Panc1 (cell line): ENCODE data around the gene UCK1. TPM values are rescaled to one million over a fixed set of nuclear protein-coding genes. Genes with fewer than 3 reads are reported as not detected.

Experiments used
- ATAC-seq: fragments of 200-7000 bp; cut with Tn5 transposase; 2 replicates; pipeline ENCODE4 v1.9.1; 2020; ENCODE audit warnings: mild to moderate bottlenecking, moderate library complexity
- BruUV-seq: library from RNA; stranded (reverse); fragments of 400-500 nt; replicated peaks from 2 replicates; lab custom pipeline; 2021; lab: Mats Ljungman, UMichigan
- CTCF ChIA-PET: fragments of 300-600 bp; sonication (Branson Sonifier 250); formaldehyde crosslinking; loops from one replicate; lab custom pipeline; 2022; ENCODE audit warnings: antibody characterized with exemption; lab: Charles Lee
- POLR2A ChIA-PET: fragments of 300-600 bp; sonication (Branson Sonifier 250); formaldehyde crosslinking; loops from one replicate; lab custom pipeline; 2022; ENCODE audit warnings: antibody characterized with exemption; lab: Charles Lee
- DNase-seq: peaks from one replicate; pipeline ENCODE4 v3.0.0-alpha.2; 2010; ENCODE audit warnings: low read depth, low spot score
- H3K27ac ChIP-seq: 2 replicates; pipeline ENCODE4 v1.5.1; 2011; ENCODE audit warnings: mild to moderate bottlenecking, low read length, inconsistent platforms
- H3K27me3 ChIP-seq: fragments of 200-500 bp; sonication (Bioruptor generic); 2 replicates; pipeline ENCODE4 v1.6.0; 2014; ENCODE audit warnings: low read length, inconsistent platforms; ENCODE audit not compliant: control insufficient read depth, insufficient read depth
- H3K36me3 ChIP-seq: fragments of 200-500 bp; sonication (Bioruptor generic); 2 replicates; pipeline ENCODE4 v1.5.1; 2014; ENCODE audit warnings: inconsistent platforms, mild to moderate bottlenecking, low read length, moderate library complexity; ENCODE audit not compliant: control insufficient read depth, insufficient read depth
- H3K4me1 ChIP-seq: 2 replicates; pipeline ENCODE4 v1.5.1; 2011; ENCODE audit warnings: inconsistent platforms, mild to moderate bottlenecking, low read length, moderate library complexity; ENCODE audit not compliant: control insufficient read depth, insufficient read depth
- H3K4me3 ChIP-seq, 2 experiments: 2 replicates each; pipeline ENCODE4 v1.5.1; 2011 to 2012; ENCODE audit warnings: low read depth in 2 of 2, low read length in 2 of 2, mild to moderate bottlenecking in 2 of 2, inconsistent platforms in 1 of 2, moderate library complexity in 1 of 2
- H3K9me3 ChIP-seq: fragments of 200-500 bp; sonication (Bioruptor generic); 2 replicates; pipeline ENCODE4 v1.5.1; 2014; ENCODE audit warnings: low read depth, mild to moderate bottlenecking, inconsistent platforms, low read length, moderate library complexity; ENCODE audit not compliant: control insufficient read depth, insufficient read depth
- POLR2AphosphoS5 ChIP-seq: IDR thresholded peaks from 2 replicates; pipeline ENCODE4 v1.6.1; 2012; ENCODE audit warnings: mild to moderate bottlenecking, low read depth, low read length, moderate library complexity
- SIN3A ChIP-seq: IDR thresholded peaks from 2 replicates; pipeline ENCODE4 v1.6.1; 2012; ENCODE audit warnings: low read depth, mild to moderate bottlenecking, low read length, moderate library complexity, borderline replicate concordance; ENCODE audit not compliant: insufficient read depth
- TCF7L2 ChIP-seq: IDR thresholded peaks from 2 replicates; pipeline ENCODE4 v1.6.1; 2011; ENCODE audit warnings: mild to moderate bottlenecking, low read depth, low read length, inconsistent platforms
- in situ Hi-C: cut with HindIII; loops from 2 replicates; pipeline ENCODE4 v1.10.0; 2016; ENCODE audit warnings: low sequenced_read_pairs, low pct_unique_long_range_greater_than_20kb
- intact Hi-C: fragments of 100-400 bp; cut with micrococcal nuclease; formaldehyde crosslinking; loops from one replicate; pipeline ENCODE4 v1.10.0; 2022; ENCODE audit not compliant: unreplicated experiment
- total RNA-seq: library from RNA; stranded (reverse); gene quantifications from one replicate; pipeline ENCODE4 v1.2.1, GENCODE V29; 2021; ENCODE audit not compliant: unreplicated experiment
- TF ChIP-seq, protein P1 (sequence below): fragments of 450-650 bp; IDR thresholded peaks from 2 replicates; pipeline ENCODE4 v1.5.1; 2017; ENCODE audit warnings: mild to moderate bottlenecking
- TF ChIP-seq, protein P2 (sequence below), 2 experiments: IDR thresholded peaks; 2 replicates each; pipeline ENCODE4 v1.6.1; 2011 to 2012; ENCODE audit warnings: low read depth in 2 of 2, control low read depth in 1 of 2, low read length in 1 of 2, mild to moderate bottlenecking in 1 of 2, moderate library complexity in 1 of 2; ENCODE audit not compliant: insufficient read depth in 1 of 2

UCK1 gene
- total RNA-seq, 1 experiment from 2014 or later = 30.2 TPM

DNA sequence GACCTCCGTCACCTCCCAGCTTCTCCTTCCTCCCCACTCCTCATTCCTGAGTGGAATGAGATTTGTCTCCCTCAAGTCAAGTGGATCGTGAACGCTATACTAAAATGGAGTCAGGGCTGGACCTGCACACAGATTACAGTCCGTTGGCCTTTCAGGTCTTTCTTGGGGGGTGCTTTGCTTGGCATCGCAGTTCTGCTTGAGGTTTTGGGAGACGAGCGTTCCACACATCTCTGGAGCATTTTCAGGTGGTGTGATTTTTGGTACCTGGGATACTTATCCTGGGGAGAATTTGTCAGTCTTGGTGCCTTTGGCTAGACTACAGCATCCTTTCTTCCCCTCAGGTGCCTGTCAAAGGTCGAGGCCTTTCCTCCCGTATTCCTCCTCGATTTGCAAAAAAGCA is 52.2 kb downstream of the UCK1 start:
- no peak for TF ChIP-seq TCF7L2
- TF ChIP-seq, protein P1, sequence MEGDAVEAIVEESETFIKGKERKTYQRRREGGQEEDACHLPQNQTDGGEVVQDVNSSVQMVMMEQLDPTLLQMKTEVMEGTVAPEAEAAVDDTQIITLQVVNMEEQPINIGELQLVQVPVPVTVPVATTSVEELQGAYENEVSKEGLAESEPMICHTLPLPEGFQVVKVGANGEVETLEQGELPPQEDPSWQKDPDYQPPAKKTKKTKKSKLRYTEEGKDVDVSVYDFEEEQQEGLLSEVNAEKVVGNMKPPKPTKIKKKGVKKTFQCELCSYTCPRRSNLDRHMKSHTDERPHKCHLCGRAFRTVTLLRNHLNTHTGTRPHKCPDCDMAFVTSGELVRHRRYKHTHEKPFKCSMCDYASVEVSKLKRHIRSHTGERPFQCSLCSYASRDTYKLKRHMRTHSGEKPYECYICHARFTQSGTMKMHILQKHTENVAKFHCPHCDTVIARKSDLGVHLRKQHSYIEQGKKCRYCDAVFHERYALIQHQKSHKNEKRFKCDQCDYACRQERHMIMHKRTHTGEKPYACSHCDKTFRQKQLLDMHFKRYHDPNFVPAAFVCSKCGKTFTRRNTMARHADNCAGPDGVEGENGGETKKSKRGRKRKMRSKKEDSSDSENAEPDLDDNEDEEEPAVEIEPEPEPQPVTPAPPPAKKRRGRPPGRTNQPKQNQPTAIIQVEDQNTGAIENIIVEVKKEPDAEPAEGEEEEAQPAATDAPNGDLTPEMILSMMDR = no peak
- TF ChIP-seq POLR2AphosphoS5 = no peak
- TF ChIP-seq, protein P2, sequence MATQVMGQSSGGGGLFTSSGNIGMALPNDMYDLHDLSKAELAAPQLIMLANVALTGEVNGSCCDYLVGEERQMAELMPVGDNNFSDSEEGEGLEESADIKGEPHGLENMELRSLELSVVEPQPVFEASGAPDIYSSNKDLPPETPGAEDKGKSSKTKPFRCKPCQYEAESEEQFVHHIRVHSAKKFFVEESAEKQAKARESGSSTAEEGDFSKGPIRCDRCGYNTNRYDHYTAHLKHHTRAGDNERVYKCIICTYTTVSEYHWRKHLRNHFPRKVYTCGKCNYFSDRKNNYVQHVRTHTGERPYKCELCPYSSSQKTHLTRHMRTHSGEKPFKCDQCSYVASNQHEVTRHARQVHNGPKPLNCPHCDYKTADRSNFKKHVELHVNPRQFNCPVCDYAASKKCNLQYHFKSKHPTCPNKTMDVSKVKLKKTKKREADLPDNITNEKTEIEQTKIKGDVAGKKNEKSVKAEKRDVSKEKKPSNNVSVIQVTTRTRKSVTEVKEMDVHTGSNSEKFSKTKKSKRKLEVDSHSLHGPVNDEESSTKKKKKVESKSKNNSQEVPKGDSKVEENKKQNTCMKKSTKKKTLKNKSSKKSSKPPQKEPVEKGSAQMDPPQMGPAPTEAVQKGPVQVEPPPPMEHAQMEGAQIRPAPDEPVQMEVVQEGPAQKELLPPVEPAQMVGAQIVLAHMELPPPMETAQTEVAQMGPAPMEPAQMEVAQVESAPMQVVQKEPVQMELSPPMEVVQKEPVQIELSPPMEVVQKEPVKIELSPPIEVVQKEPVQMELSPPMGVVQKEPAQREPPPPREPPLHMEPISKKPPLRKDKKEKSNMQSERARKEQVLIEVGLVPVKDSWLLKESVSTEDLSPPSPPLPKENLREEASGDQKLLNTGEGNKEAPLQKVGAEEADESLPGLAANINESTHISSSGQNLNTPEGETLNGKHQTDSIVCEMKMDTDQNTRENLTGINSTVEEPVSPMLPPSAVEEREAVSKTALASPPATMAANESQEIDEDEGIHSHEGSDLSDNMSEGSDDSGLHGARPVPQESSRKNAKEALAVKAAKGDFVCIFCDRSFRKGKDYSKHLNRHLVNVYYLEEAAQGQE (IDR thresholded peaks at IDR 0.05; ENCODE audit: insufficient read depth in 1 of 2, low read depth in 2 of 2, low read length in 1 of 2) = no peak
- TF ChIP-seq SIN3A = no peak
- H3K4me1 ChIP-seq = no peaks in the 10 kb centered on the region
- intact Hi-C loops = no loop called here
- H3K27me3 ChIP-seq = no peaks in the 10 kb centered on the region
- no peak overlapping the region for H3K27ac ChIP-seq
- CTCF ChIA-PET = interaction anchor here (0.5 kb wide), 1 partner anchor 269 kb away, joined by 6 read pairs; no protein-coding TSS in a partner anchor
- POLR2A ChIA-PET = no interaction called here
- DNase-seq = no peak
- H3K4me3 ChIP-seq = no peak overlapping the region
- H3K9me3 ChIP-seq = no peaks in the 10 kb centered on the region
- peaks cover 26% of the 10 kb centered on the region for H3K36me3 ChIP-seq
- BruUV-seq = no TSS peak
- in situ Hi-C loops = no loop called here
- no peak for ATAC-seq

DNA sequence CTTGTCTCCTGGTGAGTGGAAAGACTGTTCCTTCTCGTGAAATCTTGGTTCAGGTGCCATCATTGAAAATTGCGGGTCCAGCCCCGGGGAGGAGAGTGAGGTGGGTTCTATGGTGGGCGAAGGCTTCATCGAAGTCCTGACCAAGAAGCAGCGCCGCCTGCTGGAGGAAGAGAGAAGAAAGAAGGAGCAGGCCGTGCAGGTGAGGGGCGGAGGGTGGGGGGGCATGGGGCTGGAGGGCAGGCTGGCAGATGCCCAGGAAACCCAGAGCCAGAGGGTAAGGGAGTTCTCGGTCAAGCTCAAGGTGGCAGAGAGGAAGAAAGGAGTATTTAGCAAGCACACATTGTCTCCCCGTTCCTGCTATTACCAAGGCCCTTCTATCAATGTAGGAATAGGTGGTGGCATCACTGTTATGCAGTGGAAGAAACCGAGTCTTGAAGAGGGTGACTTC is 52.6 kb downstream of the UCK1 start:
- peaks cover 28% of the 10 kb centered on the region for H3K36me3 ChIP-seq

More for the DNA sequence above, 52.6 kb downstream of the UCK1 start:
- in situ Hi-C loops = no loop called here
- intact Hi-C loops = no loop called here
- H3K9me3 ChIP-seq = no peaks in the 10 kb centered on the region
- ChIA-PET CTCF (no interaction called here), POLR2A (no interaction called here)
- no peaks in the 10 kb centered on the region for H3K27me3 ChIP-seq
- DNase-seq (no peak), ATAC-seq (no peak)
- no peak for TF ChIP-seq SIN3A
- TF ChIP-seq, protein P1 = peak; percentile 83
- no peaks in the 10 kb centered on the region for H3K4me1 ChIP-seq
- H3K27ac ChIP-seq = no peak overlapping the region
- no peak overlapping the region for H3K4me3 ChIP-seq
- no TSS peak for BruUV-seq
